Measurements from ENCODE around the gene CIAO3. TPM values are rescaled to one million over a fixed set of nuclear protein-coding genes. Genes with fewer than 3 reads are reported as not detected.
"Not testable (repeated sequence)": the region's sequence is repeated elsewhere in the genome, so short reads cannot be mapped to it uniquely, and the experiment has no call there.

Gene CIAO3
- polyA plus RNA-seq, 6 donors from 2014 or later: 14.1 to 29.6 (median 20.5) TPM

GRCh38 chr16:745739-746138, 4.9 kb upstream of the CIAO3 start:
- H3K36me3 Mint-ChIP-seq: no peaks in the 10 kb centered on the region
- DNase-seq (no peak), ATAC-seq (ENCODE audit: low read depth in 2 of 2) (no peak)
- no peak overlapping the region for H3K27ac Mint-ChIP-seq
- no peaks in the 10 kb centered on the region for H3K9me3 Mint-ChIP-seq
- H3K4me1 Mint-ChIP-seq: peaks cover 0 to 3% (median 0%) of the 10 kb centered on the region in 3 donors
- no peaks in the 10 kb centered on the region for H3K27me3 Mint-ChIP-seq
- no peak overlapping the region for H3K4me3 Mint-ChIP-seq

DNA sequence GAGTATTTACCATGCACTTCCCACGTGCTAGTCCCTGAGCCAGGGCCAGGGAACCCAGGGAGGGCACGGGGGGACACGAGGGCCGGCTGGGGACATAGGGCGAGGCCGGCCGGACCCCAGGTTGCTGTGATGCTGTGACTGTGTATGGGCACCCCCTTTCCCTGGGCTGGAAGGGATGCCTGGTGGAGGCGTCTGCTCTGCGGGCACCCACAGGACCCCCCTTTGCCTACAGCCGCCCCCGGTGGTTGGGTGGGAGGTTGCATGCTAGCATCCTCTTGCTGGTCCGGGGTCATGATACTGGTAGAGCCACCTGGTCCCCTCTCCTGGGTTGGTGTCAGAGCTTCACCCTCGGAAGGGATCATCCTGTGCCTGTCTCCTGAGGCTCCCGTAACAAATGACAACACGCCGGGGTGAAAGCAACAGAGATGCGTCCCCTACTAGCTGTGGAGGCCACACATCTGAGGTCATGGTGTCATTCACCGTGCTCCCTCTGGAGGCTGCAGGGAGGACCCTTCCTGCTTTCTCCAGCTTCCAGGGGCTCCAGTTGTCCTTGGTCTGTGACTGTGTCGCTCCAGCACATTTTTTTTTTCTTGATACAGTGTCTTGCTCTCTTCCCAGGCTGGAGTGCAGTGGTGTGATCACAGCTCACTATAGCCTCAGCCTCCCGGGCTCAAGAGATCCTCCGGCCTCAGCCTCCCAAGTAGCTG, 3.1 kb upstream of the CIAO3 start:
- Mint-ChIP-seq H3K9me3 (no peaks in the 10 kb centered on the region), H3K27ac (no peak overlapping the region), H3K27me3 (no peaks in the 10 kb centered on the region), H3K4me1 (peaks cover 4 to 11% (median 6%) of the 10 kb centered on the region in 3 donors), H3K36me3 (no peaks in the 10 kb centered on the region), H3K4me3 (peak overlapping the region in 1 of 8 donors; percentile 40)
- no peak for ATAC-seq (ENCODE audit: low read depth in 2 of 2)
- DNase-seq: no peak

DNA sequence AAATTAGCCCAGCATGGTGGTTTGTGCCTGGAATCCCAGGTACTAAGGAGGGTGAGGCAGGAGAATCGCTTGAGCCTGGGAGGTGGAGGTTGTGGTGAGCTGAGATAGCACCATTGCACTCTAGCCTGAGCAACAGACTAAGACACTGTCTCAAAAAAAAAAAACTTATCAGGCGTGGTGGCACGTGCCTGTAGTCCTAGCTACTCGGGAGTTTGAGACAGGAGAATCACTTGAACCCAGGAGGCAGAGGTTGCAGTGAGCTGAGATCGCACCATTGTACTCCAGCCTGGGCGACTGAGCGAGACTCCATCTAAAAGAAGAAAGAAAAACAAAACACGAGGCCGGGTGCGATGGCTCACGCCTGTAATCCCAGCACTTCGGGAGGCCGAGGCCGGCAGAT, 2.1 kb upstream of the CIAO3 start:
- not testable (repeated sequence) for ATAC-seq (ENCODE audit: low read depth in 2 of 2); H3K27ac Mint-ChIP-seq
- peak overlapping the region in 1 of 8 donors; percentile 29 for H3K4me3 Mint-ChIP-seq

DNA sequence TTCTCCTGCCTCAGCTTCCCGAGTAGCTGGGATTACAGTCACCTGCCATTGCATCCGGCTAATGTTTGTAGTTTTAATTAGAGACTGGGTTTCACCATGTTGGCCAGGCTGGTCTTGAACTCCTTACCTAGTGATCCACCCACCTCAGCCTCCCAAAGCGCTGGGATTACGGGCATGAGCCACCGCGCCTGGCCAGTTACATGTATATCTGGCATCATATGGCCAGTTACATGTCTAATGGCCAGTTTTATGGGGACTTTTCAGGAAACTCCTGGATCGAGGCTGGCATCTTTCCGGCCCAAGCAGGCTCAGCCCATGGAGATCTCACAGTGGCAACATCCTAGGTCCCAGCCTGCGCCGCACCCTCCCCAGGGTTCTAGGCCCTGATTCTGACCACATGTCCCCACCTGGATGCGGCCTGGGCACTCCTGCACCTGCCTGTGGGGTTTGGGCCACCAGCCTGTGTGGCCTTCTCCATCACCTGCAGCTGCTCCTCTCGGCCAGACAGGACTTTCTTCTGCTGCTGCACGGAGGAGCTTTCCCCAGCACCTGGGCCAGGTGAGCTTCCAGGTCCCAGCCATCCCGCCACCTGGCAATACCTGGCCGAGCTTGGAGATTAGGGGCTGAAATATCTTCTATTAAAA, 1.3 kb upstream of the CIAO3 start:
- no peaks in the 10 kb centered on the region for H3K36me3 Mint-ChIP-seq
- peak overlapping the region; percentile 52 to 88 (median 80) for H3K4me3 Mint-ChIP-seq
- DNase-seq (no peak), ATAC-seq (ENCODE audit: low read depth in 2 of 2) (no peak)
- H3K27ac Mint-ChIP-seq: peak overlapping the region in 2 of 6 donors; percentile 51 to 56
- H3K4me1 Mint-ChIP-seq: peaks cover 12 to 21% (median 12%) of the 10 kb centered on the region in 3 donors
- H3K9me3 Mint-ChIP-seq: no peaks in the 10 kb centered on the region
- H3K27me3 Mint-ChIP-seq: no peaks in the 10 kb centered on the region

More for the DNA sequence above, 2.1 kb upstream of the CIAO3 start:
- H3K9me3 Mint-ChIP-seq, H3K27me3 Mint-ChIP-seq, H3K36me3 Mint-ChIP-seq, DNase-seq: not testable (repeated sequence)
- peaks cover 7 to 16% (median 10%) of the 10 kb centered on the region in 3 donors for H3K4me1 Mint-ChIP-seq

GRCh38 chr16:740459-740763, 386 bp downstream of the CIAO3 start:
- Mint-ChIP-seq H3K27ac (peak overlapping the region in 4 of 6 donors; percentile 54 to 93 (median 84)), H3K36me3 (no peaks in the 10 kb centered on the region), H3K9me3 (no peaks in the 10 kb centered on the region), H3K27me3 (no peaks in the 10 kb centered on the region), H3K4me1 (peaks cover 12 to 23% (median 12%) of the 10 kb centered on the region in 3 donors), H3K4me3 (peak overlapping the region; percentile 72 to 91 (median 86))
- no peak for DNase-seq
- peak; percentile 8 to 22 for ATAC-seq (ENCODE audit: low read depth in 2 of 2)

GRCh38 chr16:739560-740458, 988 bp downstream of the CIAO3 start:
- DNase-seq (no peak), ATAC-seq (ENCODE audit: low read depth in 2 of 2) (no peak)
- no peaks in the 10 kb centered on the region for H3K36me3 Mint-ChIP-seq
- H3K9me3 Mint-ChIP-seq: no peaks in the 10 kb centered on the region
- H3K4me3 Mint-ChIP-seq: peak overlapping the region; percentile 66 to 91 (median 84)
- H3K4me1 Mint-ChIP-seq: peaks cover 12 to 25% (median 12%) of the 10 kb centered on the region in 3 donors
- no peaks in the 10 kb centered on the region for H3K27me3 Mint-ChIP-seq
- peak overlapping the region in 3 of 6 donors; percentile 47 to 72 (median 54) for H3K27ac Mint-ChIP-seq

DNA sequence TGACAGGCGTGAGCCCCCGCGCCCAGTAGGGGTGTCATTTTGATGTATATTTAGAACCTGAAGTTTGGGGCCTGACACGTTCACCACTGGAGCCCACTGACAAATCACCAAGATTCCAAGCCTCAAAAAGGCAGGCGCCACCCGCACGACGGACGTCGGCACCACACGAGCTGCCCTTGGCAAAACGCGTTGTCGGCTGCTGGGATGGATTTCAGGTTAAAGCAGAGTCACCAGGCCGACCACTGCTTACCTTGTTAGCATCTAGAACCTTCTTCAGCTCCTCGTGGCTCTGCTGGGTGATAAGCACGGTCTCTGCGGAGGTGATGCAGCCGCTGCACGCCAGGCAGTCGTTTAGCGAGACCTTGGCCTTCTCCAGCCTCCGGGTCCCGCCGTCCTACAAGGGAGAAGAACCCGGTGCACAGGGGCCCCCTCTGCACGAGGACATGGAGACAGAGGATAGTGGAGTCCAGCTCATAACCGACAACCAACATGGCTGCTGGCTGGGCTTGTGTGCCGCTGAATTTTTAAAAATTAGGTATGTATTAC, 3.8 kb downstream of the CIAO3 start:
- peak overlapping the region in 3 of 8 donors; percentile 30 to 84 (median 56) for H3K4me3 Mint-ChIP-seq
- no peak for DNase-seq
- no peak for ATAC-seq (ENCODE audit: low read depth in 2 of 2)
- H3K4me1 Mint-ChIP-seq: peaks cover 12 to 25% (median 12%) of the 10 kb centered on the region in 3 donors
- H3K27me3 Mint-ChIP-seq: no peaks in the 10 kb centered on the region
- peak overlapping the region in 1 of 6 donors; percentile 95 for H3K27ac Mint-ChIP-seq
- no peaks in the 10 kb centered on the region for H3K36me3 Mint-ChIP-seq
- no peaks in the 10 kb centered on the region for H3K9me3 Mint-ChIP-seq

- Mint-ChIP-seq H3K27ac (no peak overlapping the region), H3K36me3 (no peaks in the 10 kb centered on the region), H3K27me3 (no peaks in the 10 kb centered on the region), H3K9me3 (no peaks in the 10 kb centered on the region), H3K4me3 (peak overlapping the region in 3 of 8 donors; percentile 34 to 41 (median 40)), H3K4me1 (peaks cover 12 to 22% (median 12%) of the 10 kb centered on the region in 3 donors)
- DNase-seq: no peak
- no peak for ATAC-seq (ENCODE audit: low read depth in 2 of 2)
Observed at GRCh38 chr16:735982-736453, 4.8 kb downstream of the CIAO3 start.

GRCh38 chr16:734981-735881, 5.6 kb downstream of the CIAO3 start:
- ATAC-seq (ENCODE audit: low read depth in 2 of 2) (no peak), DNase-seq (no peak)
- Mint-ChIP-seq H3K4me3 (peak overlapping the region in 2 of 8 donors; percentile 30 to 70), H3K4me1 (peaks cover 12 to 22% (median 12%) of the 10 kb centered on the region in 3 donors), H3K9me3 (no peaks in the 10 kb centered on the region), H3K27ac (no peak overlapping the region), H3K27me3 (no peaks in the 10 kb centered on the region), H3K36me3 (no peaks in the 10 kb centered on the region)

DNA sequence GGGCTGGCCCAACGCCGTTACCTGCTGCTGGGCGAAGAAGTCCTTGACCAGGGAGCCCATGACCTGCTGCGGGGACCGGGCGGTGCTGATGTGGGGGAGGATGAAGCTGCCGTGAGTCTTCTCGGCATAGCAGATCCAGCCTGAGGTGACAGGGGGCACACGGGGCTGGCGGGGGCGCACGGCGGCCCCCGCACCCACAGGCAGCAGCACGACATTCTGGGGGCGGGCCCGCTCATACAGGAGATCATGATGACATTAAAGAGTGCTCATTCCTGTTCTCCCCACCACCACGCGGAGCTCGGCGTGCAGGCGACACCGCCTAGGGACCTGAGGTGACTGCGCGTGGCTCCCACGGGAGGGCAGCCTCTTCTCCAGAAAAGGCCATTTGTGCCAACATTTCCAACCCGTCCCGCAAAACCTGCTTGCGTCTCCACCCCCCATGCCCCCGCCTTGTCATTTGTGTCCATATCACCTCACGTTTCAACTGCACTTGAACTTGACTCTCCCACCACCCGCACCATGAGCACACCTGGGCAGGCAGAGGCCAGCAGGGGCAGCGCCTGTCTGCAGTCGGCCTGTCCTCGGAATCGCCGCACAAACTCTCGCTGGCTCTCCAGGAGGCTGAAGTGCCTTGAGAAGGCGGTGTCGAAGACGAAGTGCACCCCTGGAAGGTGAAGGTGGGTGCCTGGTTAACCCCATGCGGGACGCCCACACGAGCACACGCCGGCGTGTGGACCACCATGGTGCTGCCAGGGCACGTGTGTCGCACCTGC, 6.4 kb downstream of the CIAO3 start:
- peaks cover 5 to 18% (median 12%) of the 10 kb centered on the region in 3 donors for H3K4me1 Mint-ChIP-seq
- ATAC-seq (ENCODE audit: low read depth in 2 of 2) (no peak), DNase-seq (no peak)
- H3K36me3 Mint-ChIP-seq: no peaks in the 10 kb centered on the region
- H3K9me3 Mint-ChIP-seq: no peaks in the 10 kb centered on the region
- H3K27ac Mint-ChIP-seq: peak overlapping the region in 2 of 6 donors; percentile 41 to 74
- no peaks in the 10 kb centered on the region for H3K27me3 Mint-ChIP-seq
- H3K4me3 Mint-ChIP-seq: no peak overlapping the region

DNA sequence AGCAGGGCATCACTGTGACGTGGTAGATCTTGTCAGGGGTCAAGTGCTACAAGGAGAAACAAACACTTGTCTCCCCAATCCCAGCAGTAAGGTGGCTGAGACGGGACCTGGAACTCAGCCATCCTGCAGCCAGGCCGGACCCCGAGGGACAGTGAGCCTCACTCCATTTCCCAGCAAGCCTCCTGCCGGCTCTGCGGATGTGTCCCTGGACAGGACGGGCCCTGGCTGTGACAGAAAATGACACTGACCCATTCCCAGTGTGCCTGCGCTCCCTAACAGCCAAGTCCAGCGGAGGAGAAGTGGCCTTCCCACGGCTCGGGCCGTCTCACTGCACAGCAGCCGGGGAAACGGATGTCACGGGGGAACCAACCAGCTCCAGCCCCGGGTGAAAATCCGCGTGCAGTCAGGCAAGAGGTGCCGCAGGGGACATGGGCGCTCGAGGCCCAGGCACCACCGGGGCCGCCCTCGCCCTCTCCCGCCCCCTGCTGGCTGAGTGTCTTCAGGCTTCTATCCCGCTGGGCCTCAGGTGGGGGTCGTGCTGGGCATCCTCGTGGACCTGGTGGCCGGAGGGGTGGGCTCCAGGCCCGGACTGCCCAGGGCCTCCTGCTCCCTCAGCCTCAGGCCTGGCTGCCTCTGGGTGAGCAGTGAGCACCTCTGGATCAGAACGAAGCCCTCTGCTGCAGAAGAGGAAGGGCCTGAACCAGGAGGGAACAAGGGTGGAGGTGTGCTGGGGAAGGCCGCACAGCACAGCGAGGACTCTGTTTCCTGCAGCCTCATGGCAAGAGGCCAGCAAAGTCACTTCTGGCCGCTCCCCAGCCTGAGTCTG, 7.2 kb downstream of the CIAO3 start:
- Mint-ChIP-seq H3K4me1 (peaks cover 5 to 12% (median 8%) of the 10 kb centered on the region in 3 donors), H3K9me3 (no peaks in the 10 kb centered on the region), H3K4me3 (no peak overlapping the region), H3K27me3 (no peaks in the 10 kb centered on the region), H3K27ac (peak overlapping the region in 1 of 6 donors; percentile 74), H3K36me3 (no peaks in the 10 kb centered on the region)
- ATAC-seq (ENCODE audit: low read depth in 2 of 2) (peak in 1 of 2 donors; percentile 18), DNase-seq (no peak)

Measured in naive B cell (primary cell).